Measurements from ENCODE around the gene CASP1.
"Not testable (repeated sequence)": the region's sequence is repeated elsewhere in the genome, so short reads cannot be mapped to it uniquely, and the experiment has no call there.

The CASP1 gene

DNA sequence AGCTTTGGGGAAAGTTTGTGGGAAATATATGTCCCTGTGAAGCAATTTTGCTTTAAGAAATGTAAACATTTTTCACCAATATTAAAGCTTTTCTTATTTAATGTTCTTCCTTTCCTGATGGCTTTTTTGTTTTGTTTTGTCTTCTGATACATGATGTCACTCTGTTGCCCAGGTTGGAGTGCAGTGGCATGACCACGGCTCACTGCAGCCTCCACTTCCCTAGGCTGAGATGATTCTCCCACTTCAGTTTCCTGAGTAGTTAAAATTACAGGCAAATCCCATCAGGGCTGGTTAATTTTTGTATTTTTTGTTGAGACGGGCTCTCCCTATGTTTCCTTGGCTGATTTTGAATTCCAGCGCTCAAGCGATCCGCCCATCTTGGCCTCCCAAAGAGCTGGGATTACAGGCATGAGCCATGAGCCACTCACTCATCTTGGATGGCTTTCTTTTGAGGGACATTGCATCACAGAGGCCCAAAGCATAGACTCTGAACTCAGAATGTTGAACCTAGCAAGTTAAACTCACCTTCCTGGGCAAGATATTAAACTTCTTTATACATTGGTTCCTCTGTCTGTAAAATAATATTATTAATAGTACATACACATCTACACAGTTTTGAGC lies 10.8 kb upstream of the CASP1 start:
- DNase-seq = no peak

DNA sequence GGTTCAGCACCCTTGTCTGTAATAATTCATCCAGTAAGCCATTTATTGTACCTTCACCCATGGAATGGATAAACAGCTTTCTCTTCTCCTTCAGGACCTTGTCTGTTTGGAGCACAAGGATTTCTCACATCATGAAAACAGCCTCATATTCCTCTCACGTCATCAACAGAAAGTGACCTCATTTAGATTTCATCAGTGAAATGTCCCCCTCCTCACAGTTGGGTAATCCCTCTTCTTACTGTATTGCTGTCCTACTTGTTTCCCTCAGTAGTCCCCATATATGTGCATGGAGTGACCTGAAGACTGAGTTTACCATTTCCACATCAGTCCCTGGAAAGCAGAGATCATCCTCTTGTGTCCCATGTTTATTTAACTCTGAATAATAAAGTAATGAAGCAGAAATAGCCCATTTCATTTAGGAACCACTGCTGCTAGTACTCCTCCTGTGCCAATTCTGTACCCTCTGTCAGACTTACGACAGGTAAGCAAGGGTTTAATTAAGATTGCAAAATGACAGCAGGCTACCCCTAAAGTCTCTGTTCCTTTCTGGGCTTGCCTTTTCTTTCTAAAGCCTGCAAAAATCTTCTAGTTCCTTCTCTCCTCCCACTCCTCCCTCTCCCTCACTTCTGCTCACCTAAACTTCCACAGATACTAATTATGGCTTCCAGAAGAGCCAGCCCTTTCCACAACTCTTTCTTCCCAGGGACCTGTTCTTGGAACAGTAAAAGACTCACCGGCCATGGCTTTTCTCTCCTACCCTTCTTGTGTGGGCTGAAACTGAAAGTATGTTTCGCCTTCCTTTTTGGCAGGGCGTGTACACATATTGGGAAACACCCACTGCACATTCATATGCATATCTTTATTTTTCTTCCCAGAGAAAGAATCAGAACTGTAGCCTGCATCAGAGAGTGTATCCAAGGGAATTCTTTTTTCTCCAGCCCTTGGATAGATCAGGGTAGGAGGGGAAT lies 9.9 kb upstream of the CASP1 start, which contains the start of gene CARD16:
Gene CARD16 (minus strand): TSS at position 779 of the 968 bp plus-strand sequence. CDS start 38 bp downstream, at position 741.
- peak; percentile 69 for DNase-seq

DNA sequence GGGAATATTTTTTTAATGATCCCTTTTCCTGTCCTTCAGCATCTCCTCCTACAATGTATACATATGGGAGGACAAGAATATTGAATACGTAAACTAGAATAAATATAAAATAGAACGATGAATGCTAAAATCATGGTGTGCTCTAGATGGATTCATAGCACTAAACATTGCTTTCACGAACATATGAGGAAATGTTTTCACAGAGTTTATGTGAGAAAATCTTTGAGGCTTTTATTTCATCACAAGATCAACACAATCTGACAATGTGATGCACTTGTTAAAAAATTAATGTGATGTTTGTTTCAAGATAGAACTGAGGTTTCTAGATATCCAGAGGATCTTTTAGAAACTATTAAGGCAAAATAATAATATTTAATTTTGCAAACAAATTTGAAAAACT lies 7.2 kb upstream of the CASP1 start:
- no peak for DNase-seq

DNA sequence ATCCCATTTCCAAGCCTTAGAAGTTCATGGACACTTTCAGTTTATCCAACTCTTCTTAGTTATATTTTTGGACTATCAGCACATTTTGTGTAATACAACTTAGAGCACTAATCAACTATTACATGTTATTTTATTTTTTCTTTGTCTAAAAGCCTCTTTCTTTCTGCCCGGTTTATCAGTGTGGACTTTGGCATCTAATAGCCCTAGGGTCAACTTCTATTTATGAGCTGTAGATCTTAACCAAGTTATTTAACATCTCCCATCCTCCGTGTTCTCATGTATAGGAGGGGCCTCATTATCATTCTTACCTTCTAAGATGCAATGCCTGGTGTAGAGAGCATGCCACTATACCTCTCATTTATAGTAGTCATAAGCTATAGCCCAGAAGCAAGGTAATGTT lies 5.8 kb upstream of the CASP1 start:
- DNase-seq = no peak

DNA sequence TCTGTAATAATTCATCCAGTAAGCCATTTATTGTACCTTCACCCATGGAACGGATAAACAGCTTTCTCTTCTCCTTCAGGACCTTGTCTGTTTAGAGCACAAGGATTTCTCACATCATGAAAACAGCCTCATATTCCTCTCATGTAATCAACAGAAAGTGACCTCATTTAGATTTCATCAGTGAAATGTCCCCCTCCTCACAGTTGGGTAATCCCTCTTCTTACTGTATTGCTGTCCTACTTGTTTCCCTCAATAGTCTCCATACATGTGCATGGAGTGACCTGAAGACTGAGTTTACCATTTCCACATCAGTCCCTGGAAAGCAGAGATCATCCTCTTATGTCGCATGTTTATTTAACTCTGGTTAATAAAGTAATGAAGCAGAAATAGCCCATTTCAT lies 556 bp downstream of the CASP1 start:
- DNase-seq = not testable (repeated sequence)

DNA sequence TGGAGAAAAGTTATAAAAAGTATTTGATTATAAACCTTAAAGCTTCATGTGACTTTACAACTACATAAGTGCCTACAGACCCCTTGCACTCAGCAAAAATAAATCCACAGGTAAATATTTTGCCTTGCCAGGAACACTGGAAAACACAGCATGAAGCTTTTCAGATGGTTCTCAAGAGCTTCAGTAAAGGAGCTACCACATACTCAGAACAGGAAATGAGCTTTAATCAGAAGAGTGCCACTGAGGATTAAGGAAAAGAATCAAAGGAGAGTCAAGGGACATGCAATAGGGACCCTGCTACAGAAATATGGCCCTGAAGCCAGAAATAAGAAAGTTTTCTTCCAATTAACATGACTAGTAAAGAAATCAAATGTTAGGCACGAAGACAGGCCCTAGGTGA lies 1.2 kb downstream of the CASP1 start:
- no peak for DNase-seq

DNA sequence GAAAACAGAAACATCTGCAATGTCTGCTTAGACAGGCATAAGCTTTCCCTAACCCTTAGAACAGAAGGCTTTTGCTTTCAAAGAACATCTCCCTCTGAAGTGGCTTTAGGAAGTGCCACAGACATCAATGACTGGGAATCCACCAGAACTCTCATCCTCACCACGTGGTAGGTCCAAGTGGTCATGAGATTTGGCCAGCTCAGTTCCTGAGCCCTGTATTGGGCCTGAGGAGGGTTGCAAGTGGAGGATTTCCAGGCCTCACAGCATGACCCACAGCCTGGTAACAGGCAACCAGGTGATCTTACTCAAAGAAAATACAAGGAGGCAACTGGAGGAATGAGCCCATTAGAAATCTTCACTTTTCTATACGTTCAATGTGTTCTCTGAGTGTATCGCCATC lies 1.6 kb downstream of the CASP1 start:
- DNase-seq = no peak

DNA sequence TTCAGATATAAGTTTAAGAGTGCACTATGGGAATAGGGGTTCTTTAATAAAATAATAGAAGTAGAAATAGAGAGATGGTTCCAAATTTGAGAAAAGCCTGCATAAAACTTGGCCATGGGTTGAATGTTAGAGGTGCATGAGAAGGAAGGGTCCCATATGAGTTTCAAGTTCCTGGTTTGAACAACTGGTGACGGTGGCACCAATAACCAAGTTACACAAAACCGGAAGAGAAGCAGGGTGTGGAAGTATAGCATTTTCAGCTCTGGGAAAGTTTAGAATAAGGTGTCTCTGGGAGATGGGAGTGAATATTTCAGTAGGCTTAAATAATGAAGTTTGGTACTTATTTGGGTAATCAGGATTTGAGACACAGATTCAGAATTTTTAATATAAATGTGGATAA lies 2.4 kb downstream of the CASP1 start:
- DNase-seq = no peak

DNA sequence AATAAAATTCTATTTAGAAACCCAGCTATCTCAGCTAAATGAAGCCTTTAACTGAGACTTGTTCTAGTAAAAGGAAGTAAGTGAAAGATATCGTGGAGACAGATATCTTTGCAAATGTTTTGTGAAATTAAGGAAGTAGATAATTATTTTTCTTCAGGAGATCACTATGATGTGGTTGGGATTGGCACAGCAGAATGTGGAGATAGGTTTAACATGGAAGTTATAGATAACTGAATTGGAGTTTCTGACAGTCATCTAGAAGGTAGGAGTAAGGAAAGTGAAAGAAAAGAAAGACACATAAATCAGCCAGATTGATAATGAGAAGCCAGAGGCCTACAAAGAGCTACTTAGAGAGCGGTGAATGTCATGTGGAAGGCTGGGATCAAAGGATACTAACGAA lies 7.3 kb downstream of the CASP1 start:
- no peak for DNase-seq

DNA sequence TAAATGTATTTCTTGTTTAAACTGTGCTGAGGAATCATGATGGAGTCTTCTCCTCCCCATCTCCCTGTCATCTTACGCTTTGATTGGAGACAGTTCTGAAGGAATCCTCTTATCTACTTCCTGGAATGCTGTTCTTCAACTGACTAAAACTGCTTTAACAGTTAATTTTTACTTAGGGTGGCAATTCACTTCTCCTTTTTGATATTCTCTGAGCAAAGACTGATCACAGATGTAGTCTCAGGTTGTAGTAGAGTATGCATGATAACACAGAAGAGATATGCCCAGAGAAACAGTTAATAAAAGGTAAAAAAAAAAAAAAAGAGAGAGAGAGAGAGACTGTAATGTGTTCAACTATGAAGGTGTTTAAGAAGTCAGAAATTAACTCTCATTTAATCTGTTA lies 10.6 kb downstream of the CASP1 start:
- DNase-seq = no peak

DNA sequence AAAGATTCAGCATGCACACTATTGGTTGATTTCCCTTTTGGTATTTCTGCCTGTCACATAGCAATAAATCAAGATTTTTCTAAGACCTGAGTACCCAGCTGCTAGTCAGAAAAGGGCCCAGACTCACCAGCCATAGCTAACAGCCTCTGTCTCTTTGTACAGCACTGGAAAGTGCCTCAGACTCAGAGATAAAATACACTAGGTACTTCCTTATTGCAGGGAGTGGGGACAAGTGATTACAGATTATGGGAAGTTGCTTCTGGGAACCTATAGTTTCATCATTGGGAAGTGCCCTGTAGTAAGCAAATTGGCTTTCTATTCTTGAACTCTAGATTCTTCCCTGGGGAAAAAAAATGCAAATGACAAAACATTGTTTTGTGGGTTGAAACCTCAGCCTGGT lies 11.9 kb downstream of the CASP1 start, which contains the start of gene CASP5:
Gene CASP5 (minus strand): TSS at position 166 of the 400 bp plus-strand sequence. CDS start 32 bp downstream, at position 134.
- DNase-seq = no peak

DNA sequence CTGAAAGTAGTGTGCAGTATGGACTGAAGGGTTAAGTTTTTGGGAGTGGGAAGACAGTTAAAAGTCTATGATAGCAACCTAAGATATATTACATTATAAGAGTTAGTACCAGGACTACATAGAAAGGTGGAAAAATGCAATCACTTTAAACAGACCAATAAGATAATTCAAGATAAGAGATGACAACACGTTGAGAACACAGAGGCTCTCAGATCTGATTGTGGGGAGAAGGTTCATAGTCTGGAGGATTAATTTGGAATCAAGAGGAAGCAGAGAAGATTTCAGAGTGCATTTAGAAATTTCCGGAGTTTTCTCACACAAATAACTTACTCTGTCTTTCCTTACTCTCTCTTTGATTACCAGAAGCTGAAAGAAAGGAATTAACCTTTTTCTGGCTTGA lies 12.4 kb downstream of the CASP1 start:
- DNase-seq = no peak

DNA sequence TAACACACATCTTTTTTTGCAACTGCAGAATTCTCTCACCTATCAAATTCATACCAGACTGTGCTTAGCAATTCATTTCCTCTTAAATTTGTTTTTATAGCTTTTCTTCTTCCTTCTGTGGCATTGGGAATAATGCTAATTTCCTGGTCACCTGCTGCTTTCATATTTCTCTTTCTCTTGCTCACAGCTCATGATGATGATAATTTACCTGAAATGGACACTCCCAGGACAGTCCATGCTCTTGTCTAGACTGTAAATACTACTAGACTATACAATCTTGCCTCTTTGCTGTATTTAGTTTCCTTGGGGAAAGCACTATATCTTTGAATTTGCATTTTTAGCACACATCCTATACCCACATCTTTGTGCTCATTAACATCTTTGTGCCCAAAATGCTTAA lies 27.5 kb downstream of the CASP1 start:
- no peak for DNase-seq

DNA sequence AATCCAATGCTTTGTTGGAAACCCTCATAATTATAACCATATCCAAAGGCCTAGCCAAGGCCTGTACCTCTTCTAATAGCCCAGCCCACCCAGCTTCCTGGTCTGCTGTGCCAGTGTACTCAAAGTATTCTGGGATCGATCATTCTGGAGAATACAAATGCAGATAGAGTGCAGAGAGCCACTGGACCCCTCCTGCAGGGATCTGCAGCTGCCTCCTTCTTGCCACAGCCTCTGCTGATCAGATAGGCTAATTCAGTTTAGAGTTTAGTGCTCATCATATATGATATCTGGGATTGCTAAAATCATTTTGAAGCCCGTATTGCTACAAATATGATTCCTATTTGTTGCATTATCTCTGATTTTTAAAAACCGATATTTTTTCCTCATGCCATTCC lies 29.5 kb downstream of the CASP1 start:
- no peak for DNase-seq

DNA sequence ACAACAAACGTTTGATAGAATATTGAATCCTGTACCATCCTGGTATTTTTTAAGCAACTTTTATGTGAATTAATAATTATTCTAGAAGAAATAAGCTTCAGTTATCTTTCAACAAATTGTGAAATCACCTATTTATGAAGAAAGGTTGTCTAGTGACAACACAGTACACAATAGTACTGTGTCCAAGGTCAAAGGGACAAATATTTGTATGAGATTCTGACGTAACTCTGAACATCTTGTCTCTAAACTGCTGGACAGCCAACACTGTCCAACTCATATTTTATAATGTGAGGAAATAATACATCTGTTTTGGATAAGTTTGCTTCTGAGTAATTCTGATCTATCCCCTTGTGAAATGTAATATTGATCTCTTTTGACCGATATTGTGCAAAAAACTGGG lies 30.9 kb downstream of the CASP1 start:
- no peak for DNase-seq

DNA sequence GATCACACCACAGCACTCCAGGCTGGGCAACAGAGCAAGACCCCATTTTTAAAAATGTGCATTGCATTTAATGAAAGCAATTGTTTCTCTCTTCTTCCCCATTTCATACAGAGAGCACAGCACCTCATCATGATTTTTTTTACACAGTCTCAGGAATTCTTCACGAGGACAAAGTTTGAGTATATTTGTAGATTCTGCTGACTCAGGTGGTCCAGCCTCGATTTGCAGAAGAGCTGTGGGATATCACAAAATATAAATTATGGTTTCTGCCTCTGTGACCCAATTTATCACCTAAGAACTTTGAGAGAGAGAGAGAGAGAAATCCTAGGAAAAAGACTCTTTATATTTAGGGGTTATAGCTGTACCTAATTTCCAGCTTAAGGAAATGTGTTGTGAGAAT lies 31.8 kb downstream of the CASP1 start:
- no peak for DNase-seq

DNA sequence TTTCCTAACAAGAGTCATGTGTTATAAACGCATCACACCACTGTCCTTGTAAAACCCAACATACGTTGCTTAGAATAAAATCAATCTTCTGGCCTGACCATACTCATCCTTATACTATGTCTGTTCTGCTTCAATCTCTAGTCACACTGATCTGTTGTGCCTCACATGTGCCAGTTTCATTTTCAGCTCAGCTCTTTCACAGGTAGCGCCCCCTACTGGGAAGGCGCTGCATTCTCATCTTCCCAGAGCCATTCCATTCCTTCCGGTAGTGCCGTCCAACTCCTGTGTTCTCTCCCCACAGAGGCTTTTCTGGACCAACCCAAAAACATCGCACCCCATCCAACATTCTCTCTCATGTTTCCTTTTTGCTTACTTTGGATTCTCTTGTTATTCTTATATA lies 34.1 kb downstream of the CASP1 start:
- peak; percentile 69 for DNase-seq

DNA sequence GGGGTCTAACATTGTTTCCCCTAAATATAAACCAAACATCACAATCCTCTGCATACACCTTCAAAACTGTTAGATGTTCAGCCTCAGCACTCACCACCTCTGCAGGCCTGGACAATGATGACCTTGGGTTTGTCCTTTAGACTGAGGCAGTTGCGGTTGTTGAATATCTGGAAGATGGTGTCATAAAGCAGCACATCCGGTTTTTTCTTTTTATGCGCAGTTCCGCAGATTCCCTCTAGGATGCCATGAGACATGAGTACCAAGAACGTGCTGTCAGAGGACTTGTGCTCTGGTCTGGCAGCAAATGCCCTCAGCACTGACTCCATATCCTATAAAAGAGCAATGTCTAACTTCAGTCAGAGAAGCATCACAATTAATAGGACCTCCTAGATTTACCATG lies 34.8 kb downstream of the CASP1 start:
- DNase-seq = peak; percentile 23

DNA sequence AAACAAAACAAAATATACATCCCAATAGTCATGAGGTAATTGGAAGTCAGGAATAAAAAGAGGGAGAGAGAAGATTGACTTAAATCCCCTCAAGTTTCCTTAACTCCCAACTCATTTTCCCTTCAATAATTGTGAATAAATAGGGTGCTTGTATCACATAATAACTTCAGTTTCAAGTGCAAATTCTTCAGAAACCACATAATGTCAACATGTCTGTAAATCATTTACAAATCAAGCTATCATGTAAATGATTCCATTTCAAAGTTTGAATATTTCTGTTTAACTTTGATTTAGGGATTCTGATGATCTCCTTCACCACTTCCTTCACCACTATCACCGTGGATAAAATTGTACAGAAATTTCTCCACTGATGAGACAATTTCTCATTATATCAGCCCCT lies 35.2 kb downstream of the CASP1 start:
- DNase-seq = no peak

DNA sequence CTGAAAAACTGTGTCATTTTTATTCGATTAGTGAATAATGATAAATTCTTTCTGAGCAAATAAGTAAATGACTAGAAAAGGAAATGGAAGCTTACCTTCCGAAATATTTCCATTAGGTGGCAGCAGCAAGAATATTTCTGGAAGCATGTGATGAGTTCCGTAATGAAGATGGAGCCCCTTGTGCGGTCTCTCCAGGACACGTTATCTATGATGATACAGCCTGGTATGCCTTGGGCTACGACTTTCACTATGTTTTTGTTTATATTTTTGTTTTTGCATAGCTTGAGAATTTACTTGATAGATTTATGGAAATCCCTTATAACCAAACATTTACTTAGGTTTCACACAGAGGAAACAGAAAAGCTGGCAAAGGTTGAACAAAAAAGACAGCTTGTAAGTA lies 37.7 kb downstream of the CASP1 start:
- no peak for DNase-seq

DNA sequence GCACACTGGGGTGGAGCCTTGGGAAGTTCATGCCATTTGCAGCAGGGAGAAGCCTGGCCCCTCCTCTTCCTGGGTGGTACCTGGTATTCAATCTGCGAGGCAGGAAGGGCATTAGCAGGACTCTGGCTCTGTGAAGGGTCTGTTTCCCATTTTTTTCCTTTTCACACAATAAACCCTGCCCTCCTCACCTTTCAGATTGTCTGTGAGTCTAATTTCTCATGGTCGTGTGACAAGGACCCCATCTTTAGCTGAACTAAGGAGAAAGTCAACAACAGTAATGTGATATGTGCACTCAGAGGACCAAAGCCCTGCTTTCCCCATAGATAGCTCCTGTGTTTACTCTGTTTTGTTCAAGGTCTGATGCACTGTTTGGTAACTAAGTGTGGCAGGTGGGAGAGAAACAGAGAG lies 39.9 kb downstream of the CASP1 start:
- no peak for DNase-seq

DNA sequence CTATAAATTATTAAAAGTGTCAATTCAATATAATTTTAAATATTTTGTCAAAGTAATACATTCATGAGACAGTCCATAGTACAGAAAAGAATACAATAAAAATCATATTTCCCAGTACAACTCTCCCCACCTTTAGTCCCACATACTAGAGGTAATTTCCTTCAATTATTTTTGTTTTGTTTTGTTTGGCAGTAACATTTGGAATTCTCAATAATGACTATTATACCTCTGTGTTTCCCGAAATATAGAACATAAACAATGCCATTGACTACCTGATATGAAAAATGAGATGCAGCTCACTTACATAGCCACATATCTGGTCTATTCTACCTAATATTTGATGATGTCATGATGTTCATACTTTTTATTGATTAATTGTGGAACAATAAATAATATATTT lies 42.2 kb downstream of the CASP1 start:
- no peak for DNase-seq

DNA sequence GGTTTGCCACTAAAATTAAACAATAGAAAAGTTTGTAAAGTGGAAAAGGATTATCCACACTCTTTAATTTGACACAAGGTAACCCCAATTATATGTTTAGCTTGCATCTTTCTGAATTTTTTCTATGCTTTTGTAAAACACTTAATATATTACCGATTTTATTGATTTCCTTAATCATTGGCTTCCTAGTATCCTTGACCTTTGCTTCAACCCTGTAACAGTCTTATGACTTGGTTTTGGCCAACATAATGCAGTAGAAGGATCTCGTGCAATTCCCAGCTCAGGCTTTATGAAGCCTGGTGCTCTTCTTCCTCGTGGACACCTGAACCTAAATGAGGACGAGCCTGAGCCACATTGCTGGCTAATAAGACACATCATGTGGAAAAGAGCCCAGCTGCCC lies 43.0 kb downstream of the CASP1 start:
- DNase-seq = no peak

DNA sequence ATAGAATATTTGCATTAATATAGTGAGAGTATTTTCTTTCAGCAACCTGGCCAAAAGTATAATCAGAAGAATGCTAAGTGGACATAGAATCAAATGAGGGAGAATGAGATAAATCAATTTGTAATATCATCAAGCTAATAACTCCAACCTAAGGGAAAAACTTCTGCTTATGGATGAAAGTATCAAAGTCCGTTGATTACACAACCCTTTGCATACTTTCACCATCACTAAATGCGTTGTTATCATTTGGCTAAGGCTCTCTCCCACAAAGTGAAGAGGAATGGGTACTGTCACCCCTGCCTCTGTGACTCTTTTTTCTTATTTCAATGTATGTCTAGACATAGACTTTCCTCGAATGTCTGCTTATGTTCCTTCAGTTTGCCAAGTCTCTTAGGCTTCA lies 50.1 kb downstream of the CASP1 start:
- DNase-seq = no peak

Measured in CD4-positive, alpha-beta T cell treated with Interleukin-21 for 1 hour (primary cell).